AG04449 (cell line): ENCODE results near the gene FRMD8.
A peak's percentile ranks its signal among the peaks of the same experiment; 100 is the strongest.

ENCODE experiments used
- CTCF ChIA-PET: fragments of 350-600 bp; formaldehyde crosslinking; extraction: SDS; loops from one replicate; lab custom pipeline; 2021; ENCODE audit warnings: antibody characterized with exemption; lab: Yijun Ruan, JAX
- POLR2A ChIA-PET: fragments of 400-600, 350-600 bp; formaldehyde crosslinking; extraction: SDS; loops from one replicate; lab custom pipeline; 2020; ENCODE audit warnings: antibody characterized with exemption, inconsistent platforms; lab: Yijun Ruan, JAX
- DNase-seq: peaks from one replicate; pipeline ENCODE4 v3.0.0-alpha.2; 2010; ENCODE audit warnings: low read depth, low spot score
- H3K4me3 ChIP-seq: 2 replicates; pipeline ENCODE4 v1.5.1; 2011; ENCODE audit warnings: low read depth, mild to moderate bottlenecking, control low read depth, low read length
- CTCF ChIP-seq: IDR thresholded peaks from one replicate; pipeline ENCODE4 v1.5.1; 2011; ENCODE audit warnings: mild to moderate bottlenecking, moderate library complexity, low read length, control low read depth, inconsistent platforms; ENCODE audit not compliant: insufficient read depth; ENCODE audit errors: missing control alignments

FRMD8 gene

DNA sequence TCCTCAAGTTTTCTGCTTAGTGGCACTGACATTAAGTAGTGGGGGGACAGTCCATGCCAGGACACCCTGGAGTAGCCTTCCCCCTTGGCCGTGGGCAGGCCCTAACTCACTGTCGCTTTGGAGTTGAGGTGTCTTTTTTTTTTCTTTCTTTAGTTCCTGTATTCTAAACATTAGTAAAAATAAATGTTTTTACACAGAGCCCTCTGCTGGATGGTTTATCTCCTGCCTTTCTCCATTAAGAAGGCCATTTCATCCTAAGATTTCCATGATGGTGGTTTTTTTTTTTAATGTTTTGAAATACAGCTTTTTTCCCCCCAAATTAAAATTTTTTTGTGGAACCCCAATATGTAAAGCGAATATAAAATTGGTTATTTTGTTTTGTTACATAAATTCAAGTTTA is 33.7 kb upstream of the FRMD8 start:
- no peak for TF ChIP-seq CTCF
- no peak overlapping the region for H3K4me3 ChIP-seq
- ChIA-PET CTCF (interaction anchor here (1.0 to 6.5 kb wide), 16 partner anchors 9 to 158 kb away, joined by 3 to 63 read pairs (median 6); partner anchors contain the start of genes CDC42EP2, DPF2 and POLA2), POLR2A (no interaction called here)
- DNase-seq: no peak

DNA sequence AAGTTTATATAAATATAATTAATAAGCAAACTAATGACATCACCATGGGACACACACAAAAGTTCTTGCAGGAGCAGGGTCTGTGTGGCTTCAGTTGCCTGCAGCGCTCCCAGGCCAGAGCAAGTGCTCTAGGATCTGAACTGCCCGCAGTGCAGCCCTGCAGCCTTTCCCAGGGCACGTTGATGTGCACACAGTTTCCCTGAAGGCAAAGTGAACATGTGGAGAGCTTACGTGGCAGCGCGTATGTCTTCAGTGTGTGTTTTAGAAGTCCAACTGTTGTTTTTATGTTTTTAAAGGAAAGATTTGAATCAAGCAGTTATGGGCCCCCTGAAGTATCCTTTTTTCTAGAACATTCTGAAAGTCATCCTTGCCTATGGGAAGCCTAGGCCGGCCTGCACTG is 33.1 kb upstream of the FRMD8 start:
- ChIA-PET CTCF (interaction anchor here (0.8 to 6.5 kb wide), 15 partner anchors 10 to 158 kb away, joined by 3 to 63 read pairs (median 6); partner anchors contain the start of genes CDC42EP2, DPF2 and POLA2), POLR2A (interaction anchor here (1.2 kb wide), 1 partner anchor 20 kb away, joined by 7 read pairs; the partner anchor contains the start of gene DPF2)
- no peak for TF ChIP-seq CTCF
- no peak for DNase-seq
- no peak overlapping the region for H3K4me3 ChIP-seq

DNA sequence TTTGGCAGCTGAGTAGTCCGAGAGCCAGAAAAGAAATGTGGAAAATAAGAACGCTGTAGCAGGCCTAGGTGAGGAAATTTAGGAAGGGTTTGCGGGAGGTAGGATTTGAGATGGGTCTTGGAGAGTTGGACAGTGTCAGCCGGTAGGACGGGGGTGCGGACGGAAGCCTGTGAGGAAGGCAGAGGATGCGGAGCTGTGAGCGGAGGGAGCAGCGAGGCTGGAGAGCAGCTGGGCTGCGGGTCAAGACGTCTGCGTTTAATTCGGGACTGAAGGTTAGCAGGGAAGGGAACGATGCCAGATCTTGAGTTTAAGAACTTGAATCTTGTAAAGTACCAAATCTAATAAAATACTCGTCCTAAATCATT is 32.6 kb upstream of the FRMD8 start:
- TF ChIP-seq CTCF: no peak
- no peak for DNase-seq

DNA sequence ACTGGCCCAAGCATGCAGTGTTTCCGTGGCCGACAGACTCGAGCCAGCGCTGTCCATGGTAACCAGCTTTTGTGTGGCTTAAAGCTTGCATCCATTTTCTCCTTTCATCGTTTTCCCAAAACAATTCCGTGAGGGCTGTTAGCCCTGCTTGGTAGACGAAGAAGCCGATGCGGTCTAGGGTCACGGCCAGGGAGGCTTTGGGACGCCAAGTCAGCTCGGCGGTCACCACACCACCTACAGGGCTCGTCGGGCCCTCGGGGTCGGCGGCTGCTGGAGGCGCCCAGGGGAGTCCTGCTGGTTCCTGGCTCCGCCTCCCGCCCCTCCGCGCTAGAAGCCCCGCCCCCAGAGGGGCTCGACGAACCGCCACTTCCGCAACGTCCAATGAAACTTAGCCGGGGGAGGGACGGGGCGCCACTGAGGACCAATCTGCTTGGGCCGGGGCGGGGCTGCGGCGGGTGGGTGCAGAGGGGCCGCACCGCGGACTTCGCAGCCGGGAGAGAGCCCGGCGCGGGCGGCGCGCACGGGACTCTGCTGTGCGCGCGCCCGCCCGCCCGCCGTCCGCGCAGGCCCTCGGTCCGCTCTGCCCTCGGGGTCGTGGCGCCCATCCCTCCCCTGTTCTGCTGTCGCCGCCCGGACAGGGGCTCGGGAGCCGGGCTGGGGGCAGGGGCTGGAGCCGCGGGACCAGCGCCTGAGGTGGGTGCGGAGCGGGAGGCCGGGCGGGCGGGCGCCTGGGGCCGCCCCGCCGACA is 32.0 kb upstream of the FRMD8 start, which contains the start of gene TIGD3:
TIGD3 (plus strand) TSS at position 487 of the 748 bp plus-strand sequence. CDS start 1,058 bp downstream, outside the sequence.
- ChIA-PET CTCF (interaction anchor here (0.8 to 6.5 kb wide), 11 partner anchors 9 to 129 kb away, joined by 3 to 63 read pairs (median 6); partner anchors contain the start of genes CDC42EP2 and POLA2), POLR2A (interaction anchor here (0.6 to 1.2 kb wide), 6 partner anchors 21 to 163 kb away, joined by 3 to 7 read pairs (median 3); partner anchors contain the start of gene DPF2)
- DNase-seq: no peak

More for the DNA sequence above, 32.6 kb upstream of the FRMD8 start:
- CTCF ChIA-PET: interaction anchor here (0.8 to 6.5 kb wide), 13 partner anchors 10 to 157 kb away, joined by 3 to 63 read pairs (median 5); partner anchors contain the start of genes CDC42EP2 and POLA2
- H3K4me3 ChIP-seq: peak overlapping the region; percentile 65
- POLR2A ChIA-PET: interaction anchor here (0.6 to 1.2 kb wide), 6 partner anchors 20 to 163 kb away, joined by 3 to 7 read pairs (median 3); partner anchors contain the start of gene DPF2

GRCh38 chr11:65355013-65355775 is 31.2 kb upstream of the FRMD8 start:
- ChIA-PET POLR2A (interaction anchor here (0.5 to 0.6 kb wide), 2 partner anchors 26 to 502 kb away, joined by 3 read pairs; no protein-coding TSS in a partner anchor), CTCF (interaction anchor here (0.8 to 2.1 kb wide), 8 partner anchors 12 to 174 kb away, joined by 3 to 7 read pairs (median 3); partner anchors contain the start of gene CAPN1)
- TF ChIP-seq CTCF: no peak
- no peak for DNase-seq
- H3K4me3 ChIP-seq: peak overlapping the region; percentile 56

More for the DNA sequence above, 32.0 kb upstream of the FRMD8 start, which contains the start of gene TIGD3:
- TF ChIP-seq CTCF: no peak
- H3K4me3 ChIP-seq: peak within 1 kb of the TSS; percentile 65
